Measurements from ENCODE around the gene SLC2A1. TPM values are rescaled to one million over a fixed set of nuclear protein-coding genes. Genes with fewer than 3 reads are reported as not detected.
A peak's percentile ranks its signal among the peaks of the same experiment; 100 is the strongest.

The SLC2A1 gene
- polyA plus RNA-seq, 1 donor (not counting 4 experiments of a cell fraction or from before 2014, with no cell fraction given) = 689 TPM

DNA sequence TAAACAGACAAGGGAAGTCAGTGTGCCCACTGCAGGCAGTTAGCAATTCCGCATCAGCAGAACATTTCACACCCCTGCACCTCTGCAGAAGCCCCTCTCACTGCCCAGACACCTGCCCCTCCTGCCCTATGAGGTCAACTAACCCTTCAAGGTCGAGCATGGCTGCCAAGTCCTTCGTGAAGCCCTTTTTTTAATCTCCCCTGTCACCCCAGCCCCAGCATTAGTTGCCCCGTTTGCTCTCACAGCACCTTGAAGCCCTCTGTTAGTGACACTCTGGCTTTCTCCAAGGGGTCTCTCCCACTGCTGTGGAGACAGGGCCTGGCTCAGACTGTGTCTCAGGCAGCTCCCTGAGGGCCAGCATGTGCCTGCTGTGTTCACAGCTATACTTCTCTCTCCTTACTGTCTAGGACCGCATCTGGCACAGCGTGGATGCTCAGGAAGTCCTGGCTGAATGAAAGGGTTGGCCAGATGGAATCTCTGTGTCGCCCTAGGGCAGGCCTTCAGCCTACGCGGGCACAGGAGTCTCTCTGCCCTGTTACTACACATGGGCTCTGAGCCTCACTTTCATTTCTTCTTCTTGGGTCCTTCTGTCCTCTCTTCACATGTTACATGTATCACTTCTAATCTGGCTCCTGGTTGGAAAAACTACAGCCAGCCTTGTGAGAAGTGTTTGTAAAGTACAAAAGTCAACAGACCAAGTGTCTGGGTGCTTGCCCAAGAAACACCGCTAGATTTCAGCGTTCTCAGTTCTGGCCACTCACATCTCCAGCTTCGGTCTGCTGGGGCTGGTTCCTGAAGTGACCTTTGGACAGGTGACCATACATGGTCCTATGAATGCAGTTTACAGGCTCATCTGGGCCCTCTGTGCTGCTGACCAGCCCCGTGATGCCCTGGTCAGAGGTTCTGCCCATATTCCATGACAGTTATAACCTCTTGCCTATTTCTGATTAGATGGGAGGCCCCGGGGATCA, 19.7 kb downstream of the SLC2A1 start:
- H3K9ac ChIP-seq (ENCODE audit: control insufficient read depth, extremely low read depth, insufficient read depth, low read length) = peak overlapping the region; percentile 4
- H3K36me3 ChIP-seq (ENCODE audit: control insufficient read depth in 2 of 2, extremely low read depth in 1 of 2, insufficient read depth in 2 of 2, low read length in 2 of 2) = peaks cover 37 to 74% of the 10 kb centered on the region in 2 experiments
- H3K9me1 ChIP-seq (ENCODE audit: control insufficient read depth, extremely low read depth, insufficient read depth, low read length) = peaks cover 14% of the 10 kb centered on the region
- FAIRE-seq (no peak), DNase-seq (ENCODE audit: low read depth, low spot score) (no peak)
- peaks cover 70% of the 10 kb centered on the region for H3K79me2 ChIP-seq (ENCODE audit: control insufficient read depth, insufficient read depth, low read length)
- no peaks in the 10 kb centered on the region for H3K9me3 ChIP-seq (ENCODE audit: control insufficient read depth, low read depth, low read length)
- no peak for TF ChIP-seq EZH2 (IDR thresholded peaks at IDR 0.05; ENCODE audit: low read length)
- TF ChIP-seq, protein P1, sequence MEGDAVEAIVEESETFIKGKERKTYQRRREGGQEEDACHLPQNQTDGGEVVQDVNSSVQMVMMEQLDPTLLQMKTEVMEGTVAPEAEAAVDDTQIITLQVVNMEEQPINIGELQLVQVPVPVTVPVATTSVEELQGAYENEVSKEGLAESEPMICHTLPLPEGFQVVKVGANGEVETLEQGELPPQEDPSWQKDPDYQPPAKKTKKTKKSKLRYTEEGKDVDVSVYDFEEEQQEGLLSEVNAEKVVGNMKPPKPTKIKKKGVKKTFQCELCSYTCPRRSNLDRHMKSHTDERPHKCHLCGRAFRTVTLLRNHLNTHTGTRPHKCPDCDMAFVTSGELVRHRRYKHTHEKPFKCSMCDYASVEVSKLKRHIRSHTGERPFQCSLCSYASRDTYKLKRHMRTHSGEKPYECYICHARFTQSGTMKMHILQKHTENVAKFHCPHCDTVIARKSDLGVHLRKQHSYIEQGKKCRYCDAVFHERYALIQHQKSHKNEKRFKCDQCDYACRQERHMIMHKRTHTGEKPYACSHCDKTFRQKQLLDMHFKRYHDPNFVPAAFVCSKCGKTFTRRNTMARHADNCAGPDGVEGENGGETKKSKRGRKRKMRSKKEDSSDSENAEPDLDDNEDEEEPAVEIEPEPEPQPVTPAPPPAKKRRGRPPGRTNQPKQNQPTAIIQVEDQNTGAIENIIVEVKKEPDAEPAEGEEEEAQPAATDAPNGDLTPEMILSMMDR (optimal IDR thresholded peaks at IDR 0.05 in 1 of 3, IDR thresholded peaks at IDR 0.05 in 1 of 3, conservative IDR thresholded peaks at IDR 0.05 in 1 of 3; ENCODE audit: extremely low read depth in 1 of 3, insufficient read depth in 2 of 3, low read length in 3 of 3) = no peak
- H3K4me1 ChIP-seq (ENCODE audit: control insufficient read depth, extremely low read depth, insufficient read depth, low read length) = peaks cover 100% of the 10 kb centered on the region
- no peaks in the 10 kb centered on the region for H3K27me3 ChIP-seq (ENCODE audit: control insufficient read depth, extremely low read depth, insufficient read depth, low read length)
- dilution Hi-C loops (cut with MboI; ENCODE audit: extremely low pct_ligation_motif_present, low sequenced_read_pairs) = no loop called here
- H3K4me3 ChIP-seq (ENCODE audit: control insufficient read depth in 2 of 3, extremely low read depth in 1 of 3, insufficient read depth in 2 of 3, low read depth in 1 of 3, low read length in 3 of 3) = peak overlapping the region in 1 of 3 experiments; percentile 4
- no peak overlapping the region for H2AFZ ChIP-seq (ENCODE audit: control insufficient read depth, low read length)
- H4K20me1 ChIP-seq (ENCODE audit: control insufficient read depth, extremely low read depth, insufficient read depth, low read length) = peaks cover 12% of the 10 kb centered on the region
- H3K4me2 ChIP-seq (ENCODE audit: control insufficient read depth, extremely low read depth, insufficient read depth, low read depth, low read length) = peak overlapping the region; percentile 61
- H3K27ac ChIP-seq (ENCODE audit: control insufficient read depth, insufficient read depth, low read length) = peak overlapping the region; percentile 96

DNA sequence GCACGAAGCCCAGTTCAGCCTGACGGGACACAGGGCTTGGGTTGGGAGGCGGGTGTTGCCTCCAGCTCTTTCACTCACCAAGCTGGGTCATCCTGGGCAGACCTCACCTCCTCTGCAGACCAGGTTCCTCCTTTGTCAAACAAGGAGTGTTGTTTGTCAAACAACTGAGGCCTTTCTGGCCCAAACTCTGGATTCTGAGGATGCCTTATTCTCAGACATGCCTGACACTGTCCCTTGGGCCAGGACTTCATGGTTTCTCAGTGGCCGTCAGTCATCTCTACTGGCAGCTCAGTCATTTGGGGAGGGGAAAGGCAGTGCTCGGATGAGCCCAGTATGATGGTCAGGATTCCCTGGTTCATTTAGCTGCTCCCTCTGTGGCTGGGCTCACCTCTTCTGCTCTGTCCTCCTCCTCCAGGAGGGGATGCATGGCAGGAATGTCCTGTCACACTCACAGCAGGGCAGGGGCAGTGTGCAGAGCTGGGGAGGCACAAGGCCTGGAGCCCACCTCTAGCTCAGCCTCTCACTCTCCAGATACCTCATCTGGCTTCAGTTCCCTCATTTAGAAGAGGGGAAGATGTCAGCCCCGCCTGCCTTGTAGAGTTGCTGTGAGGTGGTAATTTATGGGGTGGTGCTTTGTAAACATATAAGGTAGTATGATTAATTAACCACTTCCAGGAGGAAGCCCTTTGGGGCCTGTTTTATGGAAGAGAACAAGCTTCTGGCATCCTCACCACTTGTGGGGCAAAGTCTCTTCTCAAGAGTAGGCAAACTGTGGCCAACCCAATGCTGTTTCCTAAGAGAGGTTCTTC, 20.6 kb downstream of the SLC2A1 start:
- Histone ChIP-seq H3K4me2 (ENCODE audit: control insufficient read depth, extremely low read depth, insufficient read depth, low read depth, low read length) (peak overlapping the region; percentile 61), H3K9me3 (ENCODE audit: control insufficient read depth, low read depth, low read length) (no peaks in the 10 kb centered on the region), H3K79me2 (ENCODE audit: control insufficient read depth, insufficient read depth, low read length) (peaks cover 77% of the 10 kb centered on the region), H3K27me3 (ENCODE audit: control insufficient read depth, extremely low read depth, insufficient read depth, low read length) (no peaks in the 10 kb centered on the region), H3K4me1 (ENCODE audit: control insufficient read depth, extremely low read depth, insufficient read depth, low read length) (peaks cover 100% of the 10 kb centered on the region), H3K9ac (ENCODE audit: control insufficient read depth, extremely low read depth, insufficient read depth, low read length) (peak overlapping the region; percentile 41), H3K4me3 (ENCODE audit: control insufficient read depth in 2 of 3, extremely low read depth in 1 of 3, insufficient read depth in 2 of 3, low read depth in 1 of 3, low read length in 3 of 3) (no peak overlapping the region), H3K9me1 (ENCODE audit: control insufficient read depth, extremely low read depth, insufficient read depth, low read length) (peaks cover 15% of the 10 kb centered on the region), H4K20me1 (ENCODE audit: control insufficient read depth, extremely low read depth, insufficient read depth, low read length) (peaks cover 17% of the 10 kb centered on the region), H3K27ac (ENCODE audit: control insufficient read depth, insufficient read depth, low read length) (peak overlapping the region; percentile 96), H2AFZ (ENCODE audit: control insufficient read depth, low read length) (no peak overlapping the region), H3K36me3 (ENCODE audit: control insufficient read depth in 2 of 2, extremely low read depth in 1 of 2, insufficient read depth in 2 of 2, low read length in 2 of 2) (peaks cover 41 to 80% of the 10 kb centered on the region in 2 experiments)
- DNase-seq (ENCODE audit: low read depth, low spot score) (no peak), FAIRE-seq (peak; percentile 29)
- TF ChIP-seq EZH2 (IDR thresholded peaks at IDR 0.05; ENCODE audit: low read length) = no peak
- TF ChIP-seq, protein P1 (optimal IDR thresholded peaks at IDR 0.05 in 1 of 3, IDR thresholded peaks at IDR 0.05 in 1 of 3, conservative IDR thresholded peaks at IDR 0.05 in 1 of 3; ENCODE audit: extremely low read depth in 1 of 3, insufficient read depth in 2 of 3, low read length in 3 of 3) = no peak
- dilution Hi-C loops (cut with MboI; ENCODE audit: extremely low pct_ligation_motif_present, low sequenced_read_pairs) = no loop called here
